IMR-90 (cell line): ENCODE data around the gene RPN1. TPM values are rescaled to one million over a fixed set of nuclear protein-coding genes. Genes with fewer than 3 reads are reported as not detected.

Source experiments
- CTCF ChIP-seq: conservative IDR thresholded peaks from 2 replicates; pipeline ENCODE4 v1.5.1; 2012; ENCODE audit warnings: mild to moderate bottlenecking, low read depth, low read length, improper control_type of control experiment
- MAZ ChIP-seq: IDR thresholded peaks from 2 replicates; pipeline ENCODE4 v1.6.1; 2012; ENCODE audit warnings: low read depth, mild to moderate bottlenecking, low read length, improper control_type of control experiment, moderate library complexity, borderline replicate concordance
- NFE2L2 ChIP-seq: fragments of 150-350 bp; IDR thresholded peaks from 2 replicates; pipeline ENCODE4 v1.6.1; 2016; ENCODE audit warnings: low read depth, mild to moderate bottlenecking, low read length
- polyA plus RNA-seq, 3 experiments: library from polyadenylated mRNA; depleted of rRNA; stranded (reverse); fragments of >200 nt; gene quantifications; 2 replicates each; pipeline ENCODE4 v1.2.3, GENCODE V29; 2012; ENCODE audit warnings: low replicate concordance in 1 of 3
- total RNA-seq: library from RNA; depleted of rRNA; stranded (reverse); fragments of >200 nt; gene quantifications from 2 replicates; pipeline ENCODE4 v1.2.3, GENCODE V29; 2012

RPN1 gene
- total and polyA plus RNA-seq, 2 of the 4 experiments (the other 2 are of a cell fraction): 252 to 736 TPM

GRCh38 chr3:128680603-128681368, 30.2 kb upstream of the RPN1 start (continued):
- peak; percentile 98 for TF ChIP-seq CTCF
- no peak for TF ChIP-seq NFE2L2
- TF ChIP-seq MAZ: peak; percentile 73; the same call in 1 of the 2 replicates
